Right lobe of liver (tissue), 6 donors: ENCODE data around the gene FREY1. TPM values are rescaled to one million over a fixed set of nuclear protein-coding genes. Genes with fewer than 3 reads are reported as not detected.
A peak's percentile ranks its signal among the peaks of the same experiment; 100 is the strongest.
"Not testable (repeated sequence)": the region's sequence is repeated elsewhere in the genome, so short reads cannot be mapped to it uniquely, and the experiment has no call there.

Source experiments
- ATAC-seq, 4 donors: fragments of 200-7000 bp; cut with Tn5 transposase; one replicate each; pipeline ENCODE4 v1.9.1; 2020; ENCODE audit warnings: mild to moderate bottlenecking in 4 of 4, moderate library complexity in 4 of 4
- DNase-seq, 3 donors: peaks; one replicate each; pipeline ENCODE4 v3.0.0-alpha.2; 2020
- H3K27ac ChIP-seq, 3 donors: fragments of 200-600 bp; one replicate each; pipeline ENCODE4 v1.8.0; 2022
- H3K27me3 ChIP-seq, 2 donors: fragments of 200-600 bp; one replicate each; pipeline ENCODE4 v1.8.0; 2022
- H3K36me3 ChIP-seq, 4 donors: fragments of 200-600 bp; sonication (generic) in 1 of 4; one replicate each; pipeline versions ENCODE4 v1.5.1 to v1.8.0; 2017 to 2022; ENCODE audit warnings: control low read depth in 1 of 4
- H3K4me1 ChIP-seq, 4 donors: fragments of 200-600 bp; sonication (generic) in 1 of 4; one replicate each; pipeline versions ENCODE4 v1.5.1 to v1.8.0; 2017 to 2022; ENCODE audit warnings: control low read depth in 1 of 4
- H3K4me3 ChIP-seq, 3 donors: fragments of 200-600 bp; one replicate each; pipeline ENCODE4 v1.8.0; 2022
- H3K9me3 ChIP-seq, 4 donors: fragments of 200-600 bp; sonication (generic) in 1 of 4; one replicate each; pipeline versions ENCODE4 v1.5.1 to v1.8.0; 2017 to 2022; ENCODE audit warnings: control low read depth in 1 of 4
- POLR2A ChIP-seq: fragments of 450-650 bp; IDR thresholded peaks from one replicate; pipeline ENCODE4 v1.6.1; 2017; ENCODE audit warnings: antibody characterized with exemption, mild to moderate bottlenecking
- WGBS: methylation state at CpG from one replicate; pipeline ENCODE4 v1.1.6; 2018; ENCODE audit warnings: low coverage, low lambda C conversion rate; ENCODE audit not compliant: insufficient coverage; ENCODE audit errors: missing lambda C conversion rate; 5-methylcytosine and 5-hydroxymethylcytosine counted together
- intact Hi-C, 2 donors: fragments of 100-400 bp; cut with DNase I; formaldehyde crosslinking; loops; one replicate each; pipeline versions ENCODE4 v1.11.2 to v1.14.1; 2022
- total RNA-seq, 6 experiments: library from RNA; depleted of rRNA in 2 of 6; stranded (reverse); fragments of >200 nt in 2 of 6; fragmentation: NEBNext Ultra II Directional in 3 of 6; extraction: Animal tissue kit (Norgen Biotek cat#: 25700) in 3 of 6; gene quantifications; one replicate each; pipeline versions ENCODE4 v1.1.0 to v1.2.4, GENCODE V29; 2016 to 2023
- TF ChIP-seq, protein P1 (sequence below), 4 donors: fragments of 200-600 bp in 3 of 4; fragments of 450-650 bp in 1 of 4; IDR thresholded peaks; one replicate each; pipeline versions ENCODE4 v1.5.1 to v1.8.0; 2016 to 2022; ENCODE audit warnings: antibody characterized with exemption in 4 of 4, mild to moderate bottlenecking in 2 of 4
- donor health status: DM: no; HTN: yes; CAD: no.
- donor health status: DM: no; HTN: no; CAD: no.
- donor health status: DM: no; HTN: no; CAD: no.
- donor health status: DM: no; HTN: yes; CAD: no.
- donor health status: DM: no; HTN: yes; CAD: no.

The FREY1 gene
- total RNA-seq, 6 experiments from 2014 or later, result 0.40 to 0.90 (median 0.42) TPM; not detected in 3

GRCh38 chr11:45906096-45906682 lies 882 bp downstream of the FREY1 start:
- Histone ChIP-seq H3K4me3 (no peak overlapping the region), H3K4me1 (no peaks in the 10 kb centered on the region), H3K36me3 (peaks cover 0 to 22% (median 7%) of the 10 kb centered on the region in 4 donors), H3K27ac (no peak overlapping the region), H3K27me3 (no peaks in the 10 kb centered on the region), H3K9me3 (no peaks in the 10 kb centered on the region)
- TF ChIP-seq, protein P1, sequence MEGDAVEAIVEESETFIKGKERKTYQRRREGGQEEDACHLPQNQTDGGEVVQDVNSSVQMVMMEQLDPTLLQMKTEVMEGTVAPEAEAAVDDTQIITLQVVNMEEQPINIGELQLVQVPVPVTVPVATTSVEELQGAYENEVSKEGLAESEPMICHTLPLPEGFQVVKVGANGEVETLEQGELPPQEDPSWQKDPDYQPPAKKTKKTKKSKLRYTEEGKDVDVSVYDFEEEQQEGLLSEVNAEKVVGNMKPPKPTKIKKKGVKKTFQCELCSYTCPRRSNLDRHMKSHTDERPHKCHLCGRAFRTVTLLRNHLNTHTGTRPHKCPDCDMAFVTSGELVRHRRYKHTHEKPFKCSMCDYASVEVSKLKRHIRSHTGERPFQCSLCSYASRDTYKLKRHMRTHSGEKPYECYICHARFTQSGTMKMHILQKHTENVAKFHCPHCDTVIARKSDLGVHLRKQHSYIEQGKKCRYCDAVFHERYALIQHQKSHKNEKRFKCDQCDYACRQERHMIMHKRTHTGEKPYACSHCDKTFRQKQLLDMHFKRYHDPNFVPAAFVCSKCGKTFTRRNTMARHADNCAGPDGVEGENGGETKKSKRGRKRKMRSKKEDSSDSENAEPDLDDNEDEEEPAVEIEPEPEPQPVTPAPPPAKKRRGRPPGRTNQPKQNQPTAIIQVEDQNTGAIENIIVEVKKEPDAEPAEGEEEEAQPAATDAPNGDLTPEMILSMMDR (IDR thresholded peaks at IDR 0.05), result no peak
- no peak for TF ChIP-seq POLR2A
- ATAC-seq, result peak in 1 of 4 donors; percentile 1
- DNase-seq, result no peak
- 50% methylated on average over 4 of the region's 19 CpGs for WGBS
- intact Hi-C loops, result no loop called here

DNA sequence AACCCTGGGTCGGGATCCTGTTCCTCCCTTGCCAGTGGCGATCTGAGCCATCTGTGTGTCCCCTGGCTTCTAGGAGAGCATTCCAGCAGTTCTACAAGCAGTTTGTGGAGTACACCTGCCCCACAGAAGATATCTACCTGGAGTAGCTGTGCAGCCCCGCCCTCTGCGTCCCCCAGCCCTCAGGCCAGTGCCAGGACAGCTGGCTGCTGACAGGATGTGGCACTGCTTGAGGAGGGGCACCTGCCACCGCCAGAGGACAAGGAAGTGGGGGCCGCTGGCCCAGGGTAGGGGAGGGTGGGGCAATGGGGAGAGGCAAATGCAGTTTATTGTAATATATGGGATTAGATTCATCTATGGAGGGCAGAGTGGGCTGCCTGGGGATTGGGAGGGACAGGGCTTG lies 1.5 kb downstream of the FREY1 start:
- DNase-seq, H3K4me3 ChIP-seq, ATAC-seq, intact Hi-C loops, H3K27me3 ChIP-seq, H3K9me3 ChIP-seq, H3K4me1 ChIP-seq, H3K27ac ChIP-seq: not testable (repeated sequence)
- H3K36me3 ChIP-seq, result peaks cover 0 to 16% (median 5%) of the 10 kb centered on the region in 4 donors
- WGBS, result no CpG with 5 or more reads among the region's 6 CpGs

- WGBS, result 96% methylated on average over 5 of the region's 19 CpGs
- DNase-seq (no peak), ATAC-seq (no peak)
- H3K27me3 ChIP-seq, result no peaks in the 10 kb centered on the region
- no peak overlapping the region for H3K27ac ChIP-seq
- H3K36me3 ChIP-seq, result peaks cover 0 to 11% (median 3%) of the 10 kb centered on the region in 4 donors
- H3K9me3 ChIP-seq, result no peaks in the 10 kb centered on the region
- no peak overlapping the region for H3K4me3 ChIP-seq
- intact Hi-C loops, result no loop called here
- TF ChIP-seq, protein P1 (IDR thresholded peaks at IDR 0.05), result no peak
- TF ChIP-seq POLR2A, result no peak
- no peaks in the 10 kb centered on the region for H3K4me1 ChIP-seq
Observed at GRCh38 chr11:45905095-45905494, 2.0 kb downstream of the FREY1 start.

DNA sequence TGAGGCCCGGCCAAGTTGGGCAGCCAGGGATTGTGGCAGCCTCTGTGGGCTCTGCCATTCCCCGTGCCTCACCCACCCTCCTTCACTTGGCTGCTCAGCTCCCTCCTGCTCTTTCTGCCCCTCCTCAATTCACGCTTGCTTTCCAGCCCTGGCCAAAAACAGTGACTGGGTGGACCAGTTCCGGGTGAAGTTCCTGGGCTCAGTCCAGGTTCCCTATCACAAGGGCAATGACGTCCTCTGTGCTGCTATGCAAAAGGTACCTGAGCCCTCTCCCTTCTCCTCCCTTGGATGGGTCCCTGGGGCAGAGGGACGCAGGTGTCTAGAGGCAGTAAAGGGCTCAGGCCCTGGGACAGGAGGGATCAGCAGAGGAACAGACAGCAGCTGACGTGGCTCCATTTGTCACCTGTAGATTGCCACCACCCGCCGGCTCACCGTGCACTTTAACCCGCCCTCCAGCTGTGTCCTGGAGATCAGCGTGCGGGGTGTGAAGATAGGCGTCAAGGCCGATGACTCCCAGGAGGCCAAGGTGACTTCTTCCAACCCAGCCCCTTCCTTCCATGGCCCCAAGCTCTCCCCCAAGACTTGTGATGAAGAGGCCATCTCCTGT lies 2.7 kb downstream of the FREY1 start:
- WGBS, result 67% methylated on average over 11 of the region's 15 CpGs
- DNase-seq (no peak), ATAC-seq (no peak)
- no peaks in the 10 kb centered on the region for H3K9me3 ChIP-seq
- no peak for TF ChIP-seq POLR2A
- TF ChIP-seq, protein P1 (IDR thresholded peaks at IDR 0.05), result no peak
- peaks cover 0 to 5% (median 0%) of the 10 kb centered on the region in 4 donors for H3K36me3 ChIP-seq
- H3K4me3 ChIP-seq, result no peak overlapping the region
- H3K4me1 ChIP-seq, result peaks cover 0 to 2% (median under 1%) of the 10 kb centered on the region in 4 donors
- intact Hi-C loops, result no loop called here
- H3K27me3 ChIP-seq, result no peaks in the 10 kb centered on the region
- H3K27ac ChIP-seq, result no peak overlapping the region
